Gastrocnemius medialis (tissue), 4 donors: Measurements from ENCODE around the gene SGMS1. TPM values are rescaled to one million over a fixed set of nuclear protein-coding genes. Genes with fewer than 3 reads are reported as not detected.

Source experiments
- ATAC-seq, 2 donors: fragments of 150-250 bp; one replicate each; pipeline ENCODE4 v1.9.1; 2016
- DNase-seq, 2 donors: peaks; one replicate each; pipeline ENCODE4 v3.0.0-alpha.2; 2019
- H3K27ac ChIP-seq, 4 donors: fragments of 200-600 bp; sonication (generic); 1 replicate in 1 of 4; 2 replicates in 3 of 4; pipeline ENCODE4 v1.5.1; 2016 to 2018; ENCODE audit warnings: mild to moderate bottlenecking in 2 of 4, moderate library complexity in 1 of 4
- H3K27me3 ChIP-seq, 3 donors: fragments of 200-600 bp; sonication (generic) in 2 of 3; 1 replicate in 1 of 3; 2 replicates in 2 of 3; pipeline versions ENCODE4 v1.5.1 to v1.6.0; 2016 to 2019; ENCODE audit warnings: mild to moderate bottlenecking in 1 of 3, moderate library complexity in 1 of 3
- H3K36me3 ChIP-seq, 2 donors: fragments of 200-600 bp; sonication (generic) in 1 of 2; one replicate each; pipeline ENCODE4 v1.5.1; 2017 to 2018
- H3K4me1 ChIP-seq, 2 donors: fragments of 200-600 bp; sonication (generic) in 1 of 2; one replicate each; pipeline ENCODE4 v1.5.1; 2016 to 2017; ENCODE audit warnings: mild to moderate bottlenecking in 2 of 2
- H3K4me3 ChIP-seq, 4 donors: fragments of 200-600 bp; sonication (generic) in 3 of 4; 1 replicate in 1 of 4; 2 replicates in 3 of 4; pipeline ENCODE4 v1.5.1; 2016 to 2019; ENCODE audit warnings: mild to moderate bottlenecking in 2 of 4
- H3K9me3 ChIP-seq, 3 donors: fragments of 200-600 bp; sonication (generic) in 2 of 3; 1 replicate in 1 of 3; 2 replicates in 2 of 3; pipeline ENCODE4 v1.5.1; 2016 to 2019
- POLR2A ChIP-seq, 2 donors: fragments of 450-650 bp; IDR thresholded peaks; one replicate each; pipeline ENCODE4 v1.6.1; 2017; ENCODE audit warnings: antibody characterized with exemption in 2 of 2, mild to moderate bottlenecking in 2 of 2, moderate library complexity in 2 of 2
- in situ Hi-C, 4 donors: fragments of 200-750 bp; cut with MboI; loops; one replicate each; pipeline versions ENCODE4 v1.15.0 to v1.8.0; 2017; ENCODE audit warnings: low sequenced_read_pairs in 4 of 4
- intact Hi-C: fragments of 100-400 bp; cut with DNase I; formaldehyde crosslinking; loops from one replicate; pipeline ENCODE4 v1.15.1; 2023; ENCODE audit warnings: low total_unique reads
- total RNA-seq, 4 donors: library from RNA; depleted of rRNA; stranded (reverse); fragments of >200 nt; gene quantifications; one replicate each; pipeline versions ENCODE4 v1.1.0 to v1.2.3, GENCODE V29; 2016
- TF ChIP-seq, protein P1 (sequence below), 5 experiments: fragments of 450-650 bp in 3 of 5; fragments of 200-600 bp in 2 of 5; sonication (generic) in 2 of 5; IDR thresholded peaks in 4 of 5; conservative IDR thresholded peaks in 1 of 5; 1 replicate in 4 of 5; 2 replicates in 1 of 5; pipeline ENCODE4 v1.5.1; 2016 to 2019; ENCODE audit warnings: antibody characterized with exemption in 5 of 5, mild to moderate bottlenecking in 3 of 5, moderate library complexity in 3 of 5

SGMS1 gene
- total RNA-seq, 4 donors from 2014 or later, result 17.6 to 30.7 (median 25.0) TPM

DNA sequence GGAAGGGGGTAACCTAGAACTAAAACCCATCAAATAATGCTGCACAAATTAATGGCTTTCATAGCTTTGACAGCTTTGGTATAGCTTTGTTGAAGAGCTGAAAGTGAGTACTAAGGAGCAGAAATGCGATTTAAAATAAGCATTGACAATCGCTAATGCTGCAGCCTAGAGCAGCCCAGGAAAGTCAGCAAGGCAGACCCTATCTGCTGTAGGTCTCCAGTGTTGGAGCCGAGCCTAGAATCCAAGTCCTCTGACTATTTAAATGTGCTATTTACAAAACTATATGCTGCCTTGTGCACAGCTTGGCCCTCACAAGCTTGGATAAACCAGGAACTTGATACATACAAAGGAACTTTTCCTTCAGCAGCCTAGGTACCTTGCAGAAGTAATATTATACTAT is 307.6 kb downstream of the SGMS1 start:
- intact Hi-C loops (no loop called here), in situ Hi-C loops (no loop called here)
- Histone ChIP-seq H3K36me3 (peaks cover 0 to 1% of the 10 kb centered on the region in 2 donors), H3K27me3 (no peaks in the 10 kb centered on the region), H3K9me3 (no peaks in the 10 kb centered on the region), H3K27ac (no peak overlapping the region), H3K4me1 (peaks cover 10 to 12% of the 10 kb centered on the region in 2 donors), H3K4me3 (no peak overlapping the region)
- TF ChIP-seq, protein P1, sequence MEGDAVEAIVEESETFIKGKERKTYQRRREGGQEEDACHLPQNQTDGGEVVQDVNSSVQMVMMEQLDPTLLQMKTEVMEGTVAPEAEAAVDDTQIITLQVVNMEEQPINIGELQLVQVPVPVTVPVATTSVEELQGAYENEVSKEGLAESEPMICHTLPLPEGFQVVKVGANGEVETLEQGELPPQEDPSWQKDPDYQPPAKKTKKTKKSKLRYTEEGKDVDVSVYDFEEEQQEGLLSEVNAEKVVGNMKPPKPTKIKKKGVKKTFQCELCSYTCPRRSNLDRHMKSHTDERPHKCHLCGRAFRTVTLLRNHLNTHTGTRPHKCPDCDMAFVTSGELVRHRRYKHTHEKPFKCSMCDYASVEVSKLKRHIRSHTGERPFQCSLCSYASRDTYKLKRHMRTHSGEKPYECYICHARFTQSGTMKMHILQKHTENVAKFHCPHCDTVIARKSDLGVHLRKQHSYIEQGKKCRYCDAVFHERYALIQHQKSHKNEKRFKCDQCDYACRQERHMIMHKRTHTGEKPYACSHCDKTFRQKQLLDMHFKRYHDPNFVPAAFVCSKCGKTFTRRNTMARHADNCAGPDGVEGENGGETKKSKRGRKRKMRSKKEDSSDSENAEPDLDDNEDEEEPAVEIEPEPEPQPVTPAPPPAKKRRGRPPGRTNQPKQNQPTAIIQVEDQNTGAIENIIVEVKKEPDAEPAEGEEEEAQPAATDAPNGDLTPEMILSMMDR (IDR thresholded peaks at IDR 0.05 in 4 of 5, conservative IDR thresholded peaks at IDR 0.05 in 1 of 5), result no peak
- TF ChIP-seq POLR2A (IDR thresholded peaks at IDR 0.05), result no peak
- ATAC-seq, result no peak
- no peak for DNase-seq

DNA sequence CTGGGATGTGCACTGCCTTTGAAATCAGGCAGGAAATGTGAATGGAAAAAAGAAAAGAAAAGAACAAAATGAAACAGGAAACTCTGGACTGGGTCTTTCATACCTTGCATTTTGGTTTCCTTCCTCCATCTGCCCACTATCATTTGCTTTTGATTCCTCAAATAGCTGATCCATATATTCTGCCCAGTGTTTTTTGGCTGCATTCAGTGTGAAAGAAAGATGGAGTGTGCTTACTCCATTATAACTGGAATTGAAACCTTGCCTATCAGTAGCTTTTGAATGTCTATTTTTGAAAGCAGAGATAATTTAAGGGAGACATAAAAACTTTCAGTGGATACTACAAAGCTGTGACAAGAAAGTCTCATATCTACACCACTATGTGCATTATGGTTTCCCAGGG is 308.3 kb downstream of the SGMS1 start:
- no peaks in the 10 kb centered on the region for H3K27me3 ChIP-seq
- H3K36me3 ChIP-seq, result peaks cover 0 to 9% of the 10 kb centered on the region in 2 donors
- peaks cover 10 to 12% of the 10 kb centered on the region in 2 donors for H3K4me1 ChIP-seq
- in situ Hi-C loops (no loop called here), intact Hi-C loops (no loop called here)
- DNase-seq (no peak), ATAC-seq (no peak)
- TF ChIP-seq, protein P1 (IDR thresholded peaks at IDR 0.05 in 4 of 5, conservative IDR thresholded peaks at IDR 0.05 in 1 of 5), result no peak
- TF ChIP-seq POLR2A (IDR thresholded peaks at IDR 0.05), result no peak
- H3K27ac ChIP-seq, result no peak overlapping the region
- no peaks in the 10 kb centered on the region for H3K9me3 ChIP-seq
- H3K4me3 ChIP-seq, result no peak overlapping the region

DNA sequence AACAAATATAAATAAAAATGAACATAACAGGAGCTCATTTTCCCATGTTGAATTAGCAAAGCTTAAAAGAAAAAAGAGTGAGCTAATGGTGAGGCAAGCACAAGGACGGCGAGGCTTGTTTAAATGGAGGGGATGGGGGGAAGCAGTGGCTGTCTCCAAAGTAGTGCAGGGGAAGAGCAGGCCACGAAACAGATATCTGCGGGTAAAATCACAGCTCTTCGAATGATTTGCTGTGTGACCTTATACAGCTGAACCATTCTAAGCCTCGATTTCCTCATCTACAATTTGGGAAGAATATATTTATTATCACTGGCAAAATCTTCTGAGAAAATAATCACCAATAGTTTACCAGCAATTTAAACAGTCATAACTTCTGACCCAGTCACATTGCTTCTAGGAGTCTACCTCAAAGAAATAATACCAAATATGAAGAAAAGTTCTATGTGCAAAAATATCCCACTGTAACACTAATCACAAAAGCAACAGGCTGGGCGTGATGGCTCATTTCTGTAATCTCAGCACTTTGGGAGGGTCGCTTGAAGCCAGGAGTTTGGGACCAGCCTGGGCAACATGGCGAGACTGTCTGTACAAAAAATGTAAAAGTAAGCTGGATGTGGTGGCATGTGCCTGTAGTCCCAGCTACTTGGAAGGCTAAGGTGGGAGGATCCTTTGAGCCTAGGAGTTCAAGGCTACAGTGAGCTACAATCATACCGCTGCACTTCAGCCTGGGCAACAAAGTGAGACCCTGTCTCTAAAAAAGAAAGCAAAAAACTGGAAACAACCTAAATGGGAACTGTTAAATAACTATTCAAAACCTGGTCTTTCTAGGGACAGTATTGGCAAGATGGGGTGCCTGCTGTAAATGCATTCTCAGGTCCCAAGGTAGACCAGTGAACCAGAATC is 309.3 kb downstream of the SGMS1 start:
- intact Hi-C loops, result no loop called here

DNA sequence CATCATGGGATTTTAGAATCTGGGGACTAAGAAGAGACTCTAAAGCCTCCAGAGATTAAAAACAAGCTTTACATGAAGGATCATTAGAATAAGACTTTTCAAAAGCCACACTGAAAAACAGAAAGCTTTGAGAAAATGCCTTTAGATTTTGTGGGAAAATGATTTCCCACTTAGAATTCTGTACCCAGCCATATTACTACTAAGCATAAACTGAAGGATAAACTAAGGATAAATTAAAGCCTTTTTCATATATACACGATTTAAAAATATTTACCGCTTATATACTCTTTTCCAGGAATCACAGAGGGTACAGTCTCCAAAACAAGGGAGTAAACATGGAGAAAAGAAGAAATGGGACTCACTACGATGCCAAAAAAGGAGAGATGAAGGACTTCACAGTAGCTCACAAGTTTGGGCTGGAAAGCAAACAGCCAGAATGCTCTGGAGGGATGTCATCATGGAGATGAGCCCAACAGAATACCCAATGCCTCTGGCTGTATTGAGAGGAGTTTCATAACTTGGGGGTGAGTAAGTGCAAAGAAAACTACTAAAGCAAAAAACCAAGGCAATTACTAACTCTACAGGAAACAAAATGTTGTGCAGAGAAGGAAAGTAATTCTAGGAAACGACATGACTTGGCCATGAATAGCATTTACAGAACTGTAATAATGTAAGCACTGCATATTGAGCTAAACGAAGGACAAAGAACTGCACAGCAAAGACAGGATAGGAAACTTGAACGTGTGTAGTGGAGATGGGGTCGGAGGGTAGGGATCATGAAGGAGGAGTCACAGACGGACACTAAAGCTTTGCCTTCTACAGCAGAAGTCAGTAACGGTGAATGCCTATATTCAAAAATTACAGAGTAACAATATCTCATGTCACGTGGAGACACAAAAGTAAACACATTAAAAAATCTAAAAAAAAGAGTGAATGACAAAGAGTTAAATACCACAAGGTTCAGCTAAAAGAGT is 311.0 kb downstream of the SGMS1 start:
- in situ Hi-C loops (no loop called here), intact Hi-C loops (no loop called here)
- Histone ChIP-seq H3K9me3 (no peaks in the 10 kb centered on the region), H3K4me1 (peaks cover 10 to 12% of the 10 kb centered on the region in 2 donors), H3K27me3 (no peaks in the 10 kb centered on the region), H3K36me3 (peaks cover 0 to 14% of the 10 kb centered on the region in 2 donors), H3K27ac (no peak overlapping the region), H3K4me3 (no peak overlapping the region)
- no peak for ATAC-seq
- TF ChIP-seq POLR2A (IDR thresholded peaks at IDR 0.05), result no peak
- TF ChIP-seq, protein P1 (IDR thresholded peaks at IDR 0.05 in 4 of 5, conservative IDR thresholded peaks at IDR 0.05 in 1 of 5), result no peak
- DNase-seq, result no peak

More for the DNA sequence above, 309.3 kb downstream of the SGMS1 start:
- Histone ChIP-seq H3K4me3 (no peak overlapping the region), H3K4me1 (peaks cover 10 to 12% of the 10 kb centered on the region in 2 donors), H3K9me3 (no peaks in the 10 kb centered on the region), H3K27ac (no peak overlapping the region), H3K27me3 (no peaks in the 10 kb centered on the region), H3K36me3 (peaks cover 0 to 14% of the 10 kb centered on the region in 2 donors)
- TF ChIP-seq, protein P1 (IDR thresholded peaks at IDR 0.05 in 4 of 5, conservative IDR thresholded peaks at IDR 0.05 in 1 of 5), result no peak
- TF ChIP-seq POLR2A (IDR thresholded peaks at IDR 0.05), result no peak
- ATAC-seq (no peak), DNase-seq (no peak)
- in situ Hi-C loops, result no loop called here
